Measurements from ENCODE around the gene INVS. TPM values are rescaled to one million over a fixed set of nuclear protein-coding genes. Genes with fewer than 3 reads are reported as not detected.
"Not testable (repeated sequence)": the region's sequence is repeated elsewhere in the genome, so short reads cannot be mapped to it uniquely, and the experiment has no call there.

INVS gene
- total RNA-seq, 1 donor from 2014 or later, result 29.1 TPM

DNA sequence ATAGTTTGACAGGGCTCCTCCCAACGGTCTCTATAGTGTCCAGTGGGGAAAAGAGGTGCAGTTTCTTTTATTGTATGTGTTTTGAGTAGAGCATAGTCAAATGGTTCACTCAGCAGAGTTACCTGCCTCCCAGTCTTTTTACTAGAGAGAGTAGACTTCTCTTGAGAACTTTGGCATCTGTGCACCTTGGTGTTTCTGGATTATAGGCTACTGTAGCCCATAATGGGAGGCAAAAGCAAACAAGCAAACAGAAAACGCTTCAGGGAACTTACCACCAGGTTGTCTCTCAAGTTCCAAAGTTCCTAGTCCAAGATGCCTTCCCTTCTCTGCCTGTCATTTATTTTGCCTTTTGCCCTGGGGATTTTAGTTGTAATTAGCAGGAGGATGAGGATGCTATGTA is 26.2 kb downstream of the INVS start:
- DNase-seq, result no peak

DNA sequence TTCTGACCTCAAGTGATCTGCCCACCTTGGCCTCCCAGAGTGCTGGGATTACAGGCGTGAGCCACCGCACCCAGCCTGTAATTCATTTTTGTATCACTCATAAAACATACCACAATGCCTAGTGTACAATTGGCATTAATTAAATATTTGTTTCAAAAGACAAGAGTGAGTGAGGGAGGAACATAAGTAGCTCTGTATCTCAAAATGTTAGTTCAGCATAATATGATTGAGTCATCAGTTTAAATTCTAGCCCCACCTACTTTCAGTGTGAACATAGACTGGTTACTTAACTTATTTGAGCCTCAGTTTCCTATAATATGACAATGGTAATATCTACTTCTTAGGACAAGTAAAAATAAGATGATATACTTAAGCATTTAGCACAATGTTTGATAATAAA is 26.9 kb downstream of the INVS start:
- no peak for DNase-seq

DNA sequence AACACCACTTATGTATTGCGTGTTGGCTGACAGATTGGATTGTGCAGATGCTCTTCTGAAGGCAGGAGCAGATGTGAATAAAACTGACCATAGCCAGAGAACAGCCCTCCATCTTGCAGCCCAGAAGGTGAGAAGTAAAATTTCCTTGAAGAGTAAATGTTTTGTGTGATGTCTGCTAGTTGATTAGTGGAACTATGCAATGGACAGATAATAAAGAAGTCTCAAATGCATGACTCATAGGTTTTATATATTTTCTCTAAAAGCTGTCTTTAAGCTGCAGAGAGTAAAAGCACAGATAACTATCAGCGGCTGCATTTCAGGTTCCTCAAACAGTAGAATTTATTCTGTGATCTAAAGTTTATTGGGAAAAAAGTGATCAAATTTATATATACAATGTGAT is 27.4 kb downstream of the INVS start:
- DNase-seq, result no peak

DNA sequence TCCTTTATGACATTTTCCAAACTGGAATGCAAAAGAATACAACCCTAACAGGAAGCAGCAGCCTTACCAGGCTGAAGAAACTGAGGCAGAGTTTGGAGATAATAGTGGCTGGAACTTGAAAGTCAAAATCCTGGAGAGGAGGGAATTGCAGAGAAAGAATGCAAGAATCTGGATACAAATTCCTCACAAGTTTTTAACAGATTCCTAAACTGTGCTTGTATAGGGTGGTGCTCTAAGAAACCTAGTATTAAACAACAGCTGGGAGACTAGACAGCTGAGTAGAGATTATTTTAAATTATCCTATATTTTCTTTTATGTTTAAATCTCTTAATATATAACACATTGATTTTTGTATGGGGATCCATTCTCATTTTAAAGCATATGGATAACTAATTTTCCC is 30.7 kb downstream of the INVS start:
- DNase-seq, result no peak

DNA sequence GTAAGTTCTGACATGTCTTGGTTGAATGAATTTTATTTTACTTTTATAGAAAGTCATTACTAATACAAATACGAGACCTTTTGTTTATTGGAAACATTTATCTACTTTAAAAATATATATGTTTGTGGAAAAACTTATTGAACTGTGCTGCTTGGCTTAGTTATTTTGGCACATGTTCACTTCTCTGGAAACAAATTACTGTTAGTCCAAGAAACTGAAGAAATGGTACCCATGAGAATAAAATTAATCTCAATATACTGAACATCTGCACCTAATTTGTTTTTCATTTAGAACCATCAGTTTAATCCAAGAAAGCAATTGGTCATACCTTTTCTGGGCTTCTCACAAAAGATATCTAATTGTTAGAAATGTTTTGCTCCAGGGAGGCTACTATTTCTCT is 32.2 kb downstream of the INVS start:
- DNase-seq, result peak; percentile 71

DNA sequence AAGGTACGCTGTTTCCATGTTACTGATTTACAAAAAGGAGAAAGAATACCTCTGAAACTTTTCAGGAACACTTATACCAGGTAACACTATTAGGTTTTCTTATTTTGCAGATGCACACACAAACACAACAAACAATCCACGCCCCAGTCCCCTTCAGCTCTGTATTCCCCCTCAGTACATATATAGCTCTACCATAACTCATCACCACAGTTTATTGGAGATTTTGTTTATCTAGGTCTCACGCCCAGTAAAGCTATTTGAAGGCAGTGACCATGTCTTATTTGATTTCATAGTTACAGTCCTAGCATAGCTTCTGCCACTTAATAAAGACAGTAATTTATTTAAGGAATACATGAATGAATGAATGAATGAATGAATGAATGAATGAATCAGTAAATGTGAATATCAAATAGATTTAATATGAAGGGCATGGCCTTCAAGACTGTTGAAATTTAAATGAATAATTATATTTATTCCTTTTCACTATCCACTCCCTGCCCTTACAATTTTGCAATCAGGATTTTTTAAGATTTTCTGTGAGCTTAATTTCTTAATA is 32.9 kb downstream of the INVS start:
- DNase-seq, result no peak

DNA sequence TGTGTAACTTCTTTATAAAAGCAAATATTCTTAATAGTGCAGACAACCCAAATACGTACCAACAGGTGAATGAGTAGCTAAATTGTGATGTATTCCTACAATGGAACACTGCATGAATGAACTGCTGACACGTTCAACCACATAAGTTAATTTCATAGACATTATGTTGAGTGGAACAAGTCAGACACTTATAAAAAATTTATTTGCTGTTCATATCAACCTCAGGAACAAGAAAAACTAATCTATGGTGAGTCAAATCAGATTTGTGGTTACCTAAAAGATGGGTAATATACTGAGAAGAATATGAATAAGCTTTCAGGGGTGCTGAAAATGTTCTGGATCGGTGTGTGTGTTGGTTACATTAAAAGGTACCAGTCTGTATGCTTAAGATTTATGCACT is 35.7 kb downstream of the INVS start:
- DNase-seq, result no peak

DNA sequence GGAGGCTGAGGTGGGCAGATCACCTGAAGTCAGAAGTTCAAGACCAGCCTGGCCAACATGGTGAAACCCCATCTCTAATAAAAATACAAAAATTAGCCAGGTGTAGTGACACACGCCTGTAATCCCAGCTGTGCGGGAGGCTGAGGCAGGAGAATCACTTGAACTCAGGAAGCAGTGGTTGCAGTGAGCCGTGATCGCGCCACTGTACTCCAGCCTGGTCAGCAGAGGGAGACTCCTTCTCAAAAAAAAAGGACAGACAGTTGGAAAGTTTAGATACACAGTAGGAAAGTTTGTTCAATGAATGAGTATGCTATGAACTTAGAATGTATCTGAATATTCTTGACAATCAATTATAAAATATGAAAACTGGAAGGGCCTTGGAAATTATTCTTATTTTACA is 37.8 kb downstream of the INVS start:
- not testable (repeated sequence) for DNase-seq

DNA sequence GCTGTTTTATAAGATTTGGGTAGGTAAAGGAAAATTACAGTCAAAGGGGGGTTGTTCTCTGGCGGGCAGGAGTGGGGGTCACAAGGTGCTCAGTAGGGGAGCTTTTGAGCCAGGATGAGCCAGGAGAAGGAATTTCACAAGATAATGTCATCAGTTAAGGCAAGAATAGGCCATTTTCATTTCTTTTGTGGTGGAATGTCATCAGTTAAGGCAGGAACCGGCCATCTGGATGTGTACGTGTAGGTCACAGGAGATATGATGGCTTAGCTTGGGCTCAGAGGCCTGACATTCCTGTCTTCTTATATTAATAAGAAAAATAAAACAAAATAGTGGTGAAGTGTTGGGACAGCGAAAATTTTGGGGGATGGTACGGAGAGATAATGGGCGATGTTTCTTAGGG is 41.3 kb downstream of the INVS start:
- DNase-seq, result not testable (repeated sequence)

DNA sequence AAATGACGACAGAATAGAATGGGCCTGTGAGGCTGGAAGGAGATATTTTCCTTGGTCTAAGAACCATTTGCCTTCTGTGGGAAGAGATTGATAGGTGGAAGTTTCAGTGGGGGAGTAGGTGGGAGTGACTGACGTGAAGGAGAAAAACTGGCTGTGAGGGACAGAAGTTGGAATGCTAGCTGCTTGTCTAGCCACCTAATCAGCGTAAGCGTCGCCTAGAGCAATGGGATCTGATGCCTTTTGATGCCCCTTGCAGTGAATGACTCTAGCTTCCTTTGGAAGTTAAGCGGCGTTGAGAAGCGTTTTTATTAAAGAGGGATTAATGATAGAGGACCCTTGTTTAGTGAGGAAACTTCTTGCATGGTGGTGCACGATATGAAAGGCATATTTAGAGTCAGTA is 42.8 kb downstream of the INVS start:
- DNase-seq, result not testable (repeated sequence)

DNA sequence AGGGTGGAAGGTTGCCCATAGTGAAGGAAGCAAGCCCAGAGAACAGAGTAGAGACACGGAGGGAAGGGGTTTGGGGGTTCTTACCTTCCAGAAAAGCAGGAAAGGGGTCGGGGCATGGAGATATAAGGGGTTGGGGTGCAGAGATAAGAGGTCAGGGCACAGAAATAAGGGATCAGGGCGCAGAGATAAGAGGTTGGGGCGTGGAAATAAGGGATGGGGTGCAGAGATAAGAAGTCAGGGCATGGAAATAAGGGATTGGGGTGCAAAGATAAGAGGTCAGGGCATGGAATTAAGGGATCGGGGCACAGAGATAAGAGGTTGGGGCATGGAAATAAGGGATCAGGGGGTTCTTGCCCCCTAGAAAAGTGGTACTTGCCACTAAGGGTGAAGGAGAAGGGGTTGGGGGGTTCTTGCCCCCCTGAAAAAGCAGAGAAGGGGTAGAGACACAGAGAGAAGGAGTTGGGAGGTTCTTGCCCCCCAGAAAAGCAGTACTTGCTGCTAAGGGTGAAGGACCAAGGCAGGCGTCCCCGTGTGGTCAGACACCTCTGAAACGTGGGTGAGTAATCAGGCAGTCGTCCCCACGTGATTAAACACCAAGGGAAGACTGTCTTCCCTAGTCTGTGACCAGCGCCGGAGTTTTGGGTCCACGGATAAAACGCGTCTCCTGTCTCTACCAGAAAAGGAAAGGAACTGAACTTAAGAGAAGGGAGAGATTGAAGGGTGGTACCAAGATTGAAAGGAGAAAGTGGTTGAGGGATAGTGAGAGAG is 46.3 kb downstream of the INVS start:
- not testable (repeated sequence) for DNase-seq

DNA sequence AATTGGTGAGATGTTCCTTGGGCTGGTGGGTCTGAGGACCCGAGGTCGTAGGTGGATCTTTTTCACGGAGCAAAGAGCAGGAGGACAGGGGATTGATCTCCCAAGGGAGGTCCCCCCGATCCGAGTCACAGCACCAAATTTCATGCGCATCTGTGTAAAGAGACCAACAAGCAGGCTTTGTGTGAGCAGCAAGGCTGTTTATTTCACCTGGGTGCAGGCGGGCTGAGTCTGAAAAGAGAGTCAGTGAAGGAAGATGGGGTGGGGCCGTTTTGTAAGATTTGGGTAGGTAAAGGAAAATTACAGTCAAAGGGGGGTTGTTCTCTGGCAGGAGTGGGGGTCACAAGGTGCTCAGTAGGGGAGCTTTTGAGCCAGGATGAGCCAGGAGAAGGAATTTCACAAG is 46.9 kb downstream of the INVS start:
- not testable (repeated sequence) for DNase-seq

DNA sequence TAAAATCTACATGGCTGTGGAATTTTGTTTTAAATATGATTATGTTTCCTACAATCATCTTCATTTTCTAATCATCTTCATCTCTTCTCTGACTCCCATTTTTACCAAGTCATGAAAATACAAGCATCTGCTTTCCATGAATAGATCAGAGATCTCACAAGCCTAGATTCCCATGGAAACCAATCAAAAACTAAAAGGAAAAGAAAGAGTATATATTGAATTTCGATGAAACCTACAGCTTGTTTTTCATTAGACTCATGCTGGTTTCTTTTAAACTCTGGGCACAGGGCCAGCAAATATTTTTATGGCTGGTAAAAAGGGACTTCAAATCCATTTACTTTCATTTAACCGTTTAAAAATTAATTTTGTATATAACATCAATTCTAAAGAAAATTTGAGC is 51.2 kb downstream of the INVS start:
- DNase-seq, result peak; percentile 70

DNA sequence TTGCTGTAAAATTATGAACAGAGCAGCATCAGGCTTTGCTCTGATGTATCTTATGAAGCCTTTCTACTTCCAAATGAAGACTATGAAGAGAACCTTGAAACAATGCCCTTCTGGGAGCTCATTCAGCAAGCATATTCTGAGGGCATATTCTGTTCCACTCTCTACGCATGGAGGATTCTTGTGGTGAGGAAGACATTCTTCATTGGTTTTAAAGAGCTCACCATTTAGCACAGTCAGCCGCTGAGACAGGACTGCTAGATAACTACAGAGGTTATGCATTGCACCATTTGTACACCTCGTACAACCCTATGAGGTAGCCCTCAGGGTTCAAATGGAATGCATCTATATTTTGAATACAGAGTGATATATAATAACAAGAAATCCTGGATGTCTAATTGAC is 61.0 kb downstream of the INVS start:
- DNase-seq, result no peak

DNA sequence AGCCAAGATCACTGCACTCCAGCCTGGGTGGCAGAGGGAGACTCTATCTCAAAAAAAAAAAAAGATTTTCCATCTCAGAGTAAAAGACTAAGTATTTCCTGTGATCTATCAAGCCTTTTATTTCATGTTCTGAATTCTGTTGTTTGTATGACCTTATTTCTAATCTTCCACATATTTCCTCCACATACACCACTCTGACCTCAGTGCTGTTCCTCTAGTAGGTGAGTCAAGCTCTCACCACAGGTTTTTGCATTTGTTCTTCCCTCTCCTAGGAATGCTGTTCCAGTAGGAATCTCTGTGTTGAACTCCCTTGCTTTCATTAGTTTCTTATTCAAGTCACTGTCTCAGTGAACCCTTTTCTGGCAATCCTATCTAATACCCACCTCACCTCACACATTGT is 68.1 kb downstream of the INVS start:
- DNase-seq, result no peak

DNA sequence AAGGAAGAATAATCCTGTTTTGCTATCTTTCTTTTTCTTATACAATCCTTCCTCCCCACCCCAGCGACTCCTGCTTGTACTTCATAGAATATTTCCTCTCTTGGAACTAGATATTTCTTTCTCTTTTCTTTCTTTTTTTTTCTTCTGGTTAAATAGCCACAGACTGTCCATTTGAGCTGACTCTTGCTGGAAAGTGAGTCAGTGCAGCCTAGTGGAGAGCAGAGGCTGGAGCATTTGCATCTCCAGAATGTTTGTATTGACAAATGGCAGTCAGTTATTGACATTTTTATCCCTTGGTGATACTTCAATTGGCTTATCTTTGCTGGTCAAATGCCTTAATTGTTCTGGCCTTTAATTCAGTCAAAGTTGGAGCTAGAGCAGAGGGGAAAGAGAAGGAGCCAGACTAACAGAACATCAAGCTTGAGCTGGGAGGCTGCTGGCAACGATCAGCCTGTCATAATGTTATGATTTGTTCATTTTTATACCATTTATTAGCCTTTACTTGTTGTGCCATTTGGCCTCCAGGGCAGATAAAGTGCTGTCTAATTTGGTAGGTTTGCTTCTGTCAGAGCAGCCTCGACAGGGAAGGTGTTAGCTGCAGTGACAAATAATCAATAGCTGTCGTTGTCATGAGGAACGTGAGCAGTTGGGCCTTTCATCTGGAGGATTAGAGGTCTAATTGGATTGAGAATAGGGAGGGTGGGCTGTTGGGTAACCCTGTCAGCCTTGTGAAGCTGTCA is 69.0 kb downstream of the INVS start:
- DNase-seq, result no peak

DNA sequence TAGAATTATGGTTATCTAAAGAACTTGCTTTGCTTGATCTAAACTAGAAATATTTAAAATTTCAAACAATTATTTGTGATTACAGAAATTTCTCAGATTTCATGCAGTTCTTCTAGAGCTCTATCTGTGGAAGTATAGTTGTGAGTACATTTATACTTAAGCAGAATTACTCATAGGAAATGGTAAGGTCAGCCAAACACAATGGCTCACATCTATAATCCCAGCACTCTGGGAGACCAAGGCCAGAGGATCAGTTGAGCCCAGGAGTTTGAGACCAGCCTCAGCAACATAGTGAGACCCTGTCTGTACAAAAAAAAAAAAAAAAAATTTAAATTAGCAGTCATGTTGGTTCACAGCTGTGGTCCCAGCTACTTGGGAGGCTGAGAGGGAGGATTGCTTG is 71.0 kb downstream of the INVS start:
- no peak for DNase-seq

DNA sequence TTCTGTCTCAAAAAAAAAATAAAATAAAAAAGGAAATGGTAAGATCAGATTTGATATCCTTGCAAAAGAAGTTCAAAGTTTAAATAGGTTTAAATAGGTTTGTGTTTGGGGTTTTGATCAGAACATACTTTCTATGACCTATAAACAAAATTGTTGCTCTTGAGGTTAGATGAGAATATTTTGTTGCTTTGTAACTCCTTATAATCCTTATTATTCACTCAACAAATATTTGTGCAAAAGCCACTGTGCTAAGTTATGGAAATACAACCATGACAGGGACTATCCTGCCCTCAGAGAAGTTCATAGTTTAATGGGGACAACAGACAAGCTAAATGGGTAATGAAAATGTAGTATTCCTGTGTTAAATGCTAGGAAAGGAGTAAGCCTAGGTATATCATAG is 71.5 kb downstream of the INVS start:
- no peak for DNase-seq

DNA sequence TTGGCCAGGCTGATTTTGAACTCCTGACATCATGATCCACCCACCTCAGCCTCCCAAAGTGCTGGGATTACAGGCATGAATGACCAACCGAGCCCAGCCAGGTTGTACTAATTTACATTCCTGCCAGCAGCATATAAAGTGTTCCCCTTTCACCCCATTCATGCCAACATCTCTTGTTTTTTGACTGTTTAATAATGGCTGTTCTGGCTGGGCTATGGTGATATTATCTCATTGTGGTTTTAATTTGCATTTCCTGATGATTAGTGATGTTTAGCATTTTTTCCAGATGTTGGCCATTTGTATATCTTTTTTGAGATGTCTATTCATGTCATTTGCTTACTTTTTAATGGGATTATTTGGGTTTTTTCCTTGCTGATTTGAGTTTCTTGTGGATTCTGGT is 87.3 kb downstream of the INVS start:
- DNase-seq, result no peak

DNA sequence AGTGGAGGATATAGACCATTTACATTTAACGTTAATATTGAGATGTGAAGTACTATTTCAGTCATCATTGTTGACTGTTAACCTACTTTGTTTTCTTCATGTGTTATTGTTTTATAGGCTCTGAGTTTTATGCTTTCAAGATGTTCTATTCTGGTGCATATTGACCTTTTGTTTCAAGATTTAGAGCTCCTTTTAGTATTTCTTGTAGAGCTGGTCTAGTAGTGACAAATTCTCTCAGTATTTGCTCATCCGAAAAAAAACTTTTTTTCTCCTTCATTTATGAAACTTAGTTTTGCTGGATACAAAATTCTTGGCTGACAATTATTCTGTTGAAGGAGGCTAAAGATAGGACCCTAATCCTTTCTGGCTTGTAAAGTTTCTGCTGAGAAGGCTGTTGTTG is 91.3 kb downstream of the INVS start:
- no peak for DNase-seq

DNA sequence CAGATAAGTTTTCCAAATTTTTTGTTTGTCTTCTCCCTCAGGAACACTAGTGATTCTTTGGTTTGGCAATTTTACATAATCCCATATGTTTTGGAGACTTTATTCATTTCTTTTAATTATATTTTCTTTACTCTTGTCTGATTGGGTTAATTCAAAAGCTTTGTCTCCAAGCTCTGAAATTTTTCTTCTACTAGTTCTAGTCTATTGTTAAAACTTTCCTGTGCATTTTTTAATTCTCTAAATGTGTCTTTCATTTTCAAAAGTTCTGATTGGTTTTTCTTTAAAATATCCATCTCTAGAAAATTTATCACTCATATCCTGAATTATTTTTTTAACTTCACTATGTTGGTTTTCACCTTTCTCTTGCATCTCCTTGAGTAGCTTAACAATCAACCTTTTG is 92.2 kb downstream of the INVS start:
- DNase-seq, result no peak

DNA sequence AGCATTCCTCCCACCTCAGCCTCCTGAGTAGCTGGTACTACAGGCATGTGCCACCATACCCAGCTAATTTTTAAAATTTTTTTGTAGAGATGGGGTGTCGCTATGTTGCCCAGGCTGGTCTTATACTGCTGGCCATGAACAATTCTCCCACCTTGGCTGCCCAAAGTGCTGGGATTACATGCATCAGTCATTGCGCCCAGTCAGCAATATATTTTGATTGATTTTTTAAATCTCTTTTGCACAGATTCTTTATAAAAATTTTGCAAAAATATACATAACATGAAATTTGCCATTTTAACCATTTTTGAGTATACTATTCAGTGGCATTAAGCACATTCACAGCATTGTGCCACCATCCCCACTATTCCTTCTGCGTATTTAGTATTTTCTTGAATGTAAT is 94.0 kb downstream of the INVS start:
- DNase-seq, result no peak

DNA sequence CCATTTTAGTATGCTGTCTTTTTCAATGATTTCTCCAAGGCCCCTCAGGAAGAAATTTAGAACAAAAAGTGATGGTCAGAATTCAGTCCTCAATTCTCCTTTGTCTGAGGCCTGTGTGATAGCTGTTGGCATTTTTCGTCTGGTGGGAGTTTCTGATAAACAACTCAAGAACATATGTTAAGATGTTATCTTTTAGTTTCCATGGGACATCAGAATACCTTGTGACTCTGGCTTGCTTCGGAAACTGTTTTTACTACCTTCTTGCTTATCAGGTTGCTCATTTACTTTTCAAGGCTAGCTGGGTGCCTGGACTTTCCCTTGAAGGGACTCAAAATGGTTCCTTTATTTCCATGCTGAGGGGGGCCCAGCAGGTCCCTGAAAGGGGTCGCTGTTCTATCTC is 97.2 kb downstream of the INVS start:
- no peak for DNase-seq

DNA sequence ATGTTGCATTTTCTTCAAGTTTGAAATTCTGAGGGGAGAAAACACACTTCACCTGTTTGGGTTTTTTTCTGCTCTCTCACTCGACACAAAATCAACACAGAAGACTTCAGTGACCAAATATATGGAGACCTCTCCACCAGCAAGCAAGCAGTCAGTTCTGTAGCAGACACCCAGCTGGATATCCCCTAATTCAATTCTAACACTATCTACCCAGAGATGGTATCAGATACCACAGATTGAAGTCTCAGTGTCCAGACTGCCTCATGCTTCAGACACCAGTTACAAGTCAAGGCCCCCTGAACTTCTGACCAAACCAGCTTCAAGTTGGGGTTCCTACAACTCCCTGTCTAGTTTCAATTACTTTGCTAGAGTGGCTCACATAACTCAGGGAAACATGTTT is 97.8 kb downstream of the INVS start:
- DNase-seq, result no peak
